ENCODE results near the gene SLC17A9.

DNA sequence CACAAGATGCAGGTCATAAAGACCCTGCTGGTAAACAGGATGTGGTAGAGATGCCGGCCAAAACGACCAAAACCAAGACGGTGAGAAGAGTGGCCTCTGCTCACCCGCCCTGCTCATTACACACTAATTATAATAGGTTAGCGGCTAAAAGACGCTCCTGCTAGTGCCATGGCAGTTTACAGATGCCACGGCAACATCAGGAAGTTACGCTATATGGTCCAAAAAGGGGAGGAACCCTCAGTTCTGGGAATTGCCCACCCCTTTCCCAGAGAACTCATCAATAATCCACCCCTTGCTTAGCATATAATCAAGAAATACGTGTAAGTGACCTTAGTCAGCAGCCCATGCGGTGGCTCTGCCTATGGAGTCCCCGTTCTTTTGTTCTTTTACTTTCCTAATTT, 36.7 kb downstream of the SLC17A9 start:
- no peak for TF ChIP-seq POLR2A (IDR thresholded peaks at IDR 0.05)
- TF ChIP-seq, protein P1, sequence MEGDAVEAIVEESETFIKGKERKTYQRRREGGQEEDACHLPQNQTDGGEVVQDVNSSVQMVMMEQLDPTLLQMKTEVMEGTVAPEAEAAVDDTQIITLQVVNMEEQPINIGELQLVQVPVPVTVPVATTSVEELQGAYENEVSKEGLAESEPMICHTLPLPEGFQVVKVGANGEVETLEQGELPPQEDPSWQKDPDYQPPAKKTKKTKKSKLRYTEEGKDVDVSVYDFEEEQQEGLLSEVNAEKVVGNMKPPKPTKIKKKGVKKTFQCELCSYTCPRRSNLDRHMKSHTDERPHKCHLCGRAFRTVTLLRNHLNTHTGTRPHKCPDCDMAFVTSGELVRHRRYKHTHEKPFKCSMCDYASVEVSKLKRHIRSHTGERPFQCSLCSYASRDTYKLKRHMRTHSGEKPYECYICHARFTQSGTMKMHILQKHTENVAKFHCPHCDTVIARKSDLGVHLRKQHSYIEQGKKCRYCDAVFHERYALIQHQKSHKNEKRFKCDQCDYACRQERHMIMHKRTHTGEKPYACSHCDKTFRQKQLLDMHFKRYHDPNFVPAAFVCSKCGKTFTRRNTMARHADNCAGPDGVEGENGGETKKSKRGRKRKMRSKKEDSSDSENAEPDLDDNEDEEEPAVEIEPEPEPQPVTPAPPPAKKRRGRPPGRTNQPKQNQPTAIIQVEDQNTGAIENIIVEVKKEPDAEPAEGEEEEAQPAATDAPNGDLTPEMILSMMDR (IDR thresholded peaks at IDR 0.05) = no peak

Data from esophagus squamous epithelium (tissue), 4 donors.